ENCODE measurements around the gene FGGY. TPM values are rescaled to one million over a fixed set of nuclear protein-coding genes. Genes with fewer than 3 reads are reported as not detected.
A peak's percentile ranks its signal among the peaks of the same experiment; 100 is the strongest.

Gene FGGY
- total RNA-seq, 1 experiment from 2014 or later, result 6.4 TPM

- no peak overlapping the region for H3K4me3 Mint-ChIP-seq (ENCODE audit: unreplicated experiment)
- Histone ChIP-seq H3K4me1 (no peaks in the 10 kb centered on the region), H3K36me3 (ENCODE audit: control insufficient read depth, insufficient read depth, low read length) (no peaks in the 10 kb centered on the region), H3K4me3 (ENCODE audit: low read depth, low read length) (no peak overlapping the region), H3K9me3 (no peaks in the 10 kb centered on the region), H3K27me3 (replicated peaks; ENCODE audit: control insufficient read depth, insufficient read depth, low read length) (no peaks in the 10 kb centered on the region)
- no peak for DNase-seq
- ChIA-PET CTCF (no interaction called here), POLR2A (no interaction called here)
- H3K36me3 Mint-ChIP-seq (ENCODE audit: insufficient read depth, unreplicated experiment), result no peaks in the 10 kb centered on the region
- peaks cover 22% of the 10 kb centered on the region for H3K4me1 Mint-ChIP-seq (ENCODE audit: low read depth, unreplicated experiment)
- H3K9me3 Mint-ChIP-seq (ENCODE audit: unreplicated experiment), result no peaks in the 10 kb centered on the region
- H3K27ac Mint-ChIP-seq (ENCODE audit: unreplicated experiment), result no peak overlapping the region
- no peaks in the 10 kb centered on the region for H3K27me3 Mint-ChIP-seq (ENCODE audit: insufficient read depth, unreplicated experiment)
- intact Hi-C loops (cut with micrococcal nuclease; ENCODE audit: unreplicated experiment), result loop anchor here (10.0 kb wide), 2 partner anchors 111 to 389 kb away; no protein-coding TSS in a partner anchor
- TF ChIP-seq CTCF (IDR thresholded peaks at IDR 0.05; ENCODE audit: insufficient read depth in 1 of 2, low read depth in 1 of 2, low read length in 1 of 2, severe bottlenecking in 1 of 2, unreplicated experiment in 1 of 2), result no peak
- BruUV-seq (replicated peaks), result no TSS peak
These were observed 3.0 kb upstream of the FGGY start for GRCh38 chr1:59293849-59294248.

DNA sequence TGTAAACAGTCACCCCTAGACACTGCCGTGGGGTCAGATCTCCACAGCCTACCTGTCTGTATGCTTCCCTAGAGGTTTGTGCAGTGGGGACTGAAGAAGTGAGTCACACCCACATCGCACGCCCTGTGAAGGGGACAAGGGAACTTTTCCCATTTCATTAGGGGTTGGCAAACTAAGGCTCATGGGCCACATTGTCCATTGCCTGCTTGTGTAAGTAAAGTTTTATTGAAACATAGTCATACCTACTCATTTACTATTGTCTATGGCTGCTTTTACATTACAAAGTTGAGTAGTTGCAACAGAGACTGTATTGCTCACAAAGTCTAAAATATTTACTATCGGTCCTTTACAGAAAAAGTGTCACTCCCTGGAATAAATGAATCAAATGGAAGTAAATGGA lies 2.5 kb upstream of the FGGY start:
- H3K27ac Mint-ChIP-seq (ENCODE audit: unreplicated experiment), result no peak overlapping the region
- no TSS peak for BruUV-seq (replicated peaks)
- ChIA-PET CTCF (no interaction called here), POLR2A (no interaction called here)
- DNase-seq, result no peak
- no peak overlapping the region for H3K4me3 Mint-ChIP-seq (ENCODE audit: unreplicated experiment)
- H3K36me3 Mint-ChIP-seq (ENCODE audit: insufficient read depth, unreplicated experiment), result no peaks in the 10 kb centered on the region
- Histone ChIP-seq H3K4me1 (no peaks in the 10 kb centered on the region), H3K9me3 (no peaks in the 10 kb centered on the region), H3K27me3 (replicated peaks; ENCODE audit: control insufficient read depth, insufficient read depth, low read length) (no peaks in the 10 kb centered on the region), H3K36me3 (ENCODE audit: control insufficient read depth, insufficient read depth, low read length) (no peaks in the 10 kb centered on the region), H3K4me3 (ENCODE audit: low read depth, low read length) (no peak overlapping the region)
- H3K9me3 Mint-ChIP-seq (ENCODE audit: unreplicated experiment), result peaks cover 3% of the 10 kb centered on the region
- no peak for TF ChIP-seq CTCF (IDR thresholded peaks at IDR 0.05; ENCODE audit: insufficient read depth in 1 of 2, low read depth in 1 of 2, low read length in 1 of 2, severe bottlenecking in 1 of 2, unreplicated experiment in 1 of 2)
- H3K4me1 Mint-ChIP-seq (ENCODE audit: low read depth, unreplicated experiment), result peaks cover 22% of the 10 kb centered on the region
- intact Hi-C loops (cut with micrococcal nuclease; ENCODE audit: unreplicated experiment), result loop anchor here (10.0 kb wide), 2 partner anchors 110 to 390 kb away; no protein-coding TSS in a partner anchor
- H3K27me3 Mint-ChIP-seq (ENCODE audit: insufficient read depth, unreplicated experiment), result no peaks in the 10 kb centered on the region

- Mint-ChIP-seq H3K4me3 (ENCODE audit: unreplicated experiment) (peak overlapping the region; percentile 83), H3K9me3 (ENCODE audit: unreplicated experiment) (peaks cover 10% of the 10 kb centered on the region), H3K36me3 (ENCODE audit: insufficient read depth, unreplicated experiment) (no peaks in the 10 kb centered on the region), H3K27ac (ENCODE audit: unreplicated experiment) (no peak overlapping the region), H3K27me3 (ENCODE audit: insufficient read depth, unreplicated experiment) (no peaks in the 10 kb centered on the region), H3K4me1 (ENCODE audit: low read depth, unreplicated experiment) (peaks cover 15% of the 10 kb centered on the region)
- ChIA-PET CTCF (no interaction called here), POLR2A (interaction anchor here (1.8 kb wide), 1 partner anchor 512 kb away, joined by 7 read pairs; the partner anchor contains the start of gene JUN)
- no TSS peak for BruUV-seq (replicated peaks)
- H3K27me3 ChIP-seq (replicated peaks; ENCODE audit: control insufficient read depth, insufficient read depth, low read length), result no peaks in the 10 kb centered on the region
- peak overlapping the region; percentile 35 for H3K4me3 ChIP-seq (ENCODE audit: low read depth, low read length)
- DNase-seq, result no peak
- H3K4me1 ChIP-seq, result no peaks in the 10 kb centered on the region
- no peaks in the 10 kb centered on the region for H3K9me3 ChIP-seq
- intact Hi-C loops (cut with micrococcal nuclease; ENCODE audit: unreplicated experiment), result loop anchor here (2.0 to 10.0 kb wide), 5 partner anchors 109 to 513 kb away; partner anchors contain the start of gene JUN
- no peaks in the 10 kb centered on the region for H3K36me3 ChIP-seq (ENCODE audit: control insufficient read depth, insufficient read depth, low read length)
- TF ChIP-seq CTCF (IDR thresholded peaks at IDR 0.05; ENCODE audit: insufficient read depth in 1 of 2, low read depth in 1 of 2, low read length in 1 of 2, severe bottlenecking in 1 of 2, unreplicated experiment in 1 of 2), result no peak
These were observed 1.3 kb upstream of the FGGY start for GRCh38 chr1:59295618-59296017.

Data from Caco-2 (cell line).